Measurements from ENCODE around the gene HOXB8.

HOXB8 gene

DNA sequence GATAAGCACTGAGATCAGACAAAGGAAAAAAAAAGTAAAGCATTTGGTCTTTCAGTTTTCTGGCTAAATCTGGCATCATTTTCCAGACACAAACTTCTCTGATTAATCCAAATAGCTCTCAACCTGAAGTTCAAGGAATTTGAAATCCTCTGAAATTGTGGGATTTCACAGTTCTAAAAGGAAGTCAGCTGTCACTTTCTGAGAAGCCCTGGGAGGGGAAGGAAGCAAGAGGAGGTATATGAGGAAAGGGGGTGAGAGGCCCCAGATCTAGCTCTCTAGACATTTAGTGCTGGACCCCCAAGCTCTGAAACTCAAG lies 28.6 kb upstream of the HOXB8 start:
- Histone ChIP-seq H3K4me3 (ENCODE audit: low read depth, low read length) (no peak overlapping the region), H3K27me3 (peaks cover 100% of the 10 kb centered on the region), H3K36me3 (no peaks in the 10 kb centered on the region), H3K9me3 (no peaks in the 10 kb centered on the region), H3K4me1 (no peaks in the 10 kb centered on the region)
- DNase-seq = no peak
- TF ChIP-seq, protein P1, sequence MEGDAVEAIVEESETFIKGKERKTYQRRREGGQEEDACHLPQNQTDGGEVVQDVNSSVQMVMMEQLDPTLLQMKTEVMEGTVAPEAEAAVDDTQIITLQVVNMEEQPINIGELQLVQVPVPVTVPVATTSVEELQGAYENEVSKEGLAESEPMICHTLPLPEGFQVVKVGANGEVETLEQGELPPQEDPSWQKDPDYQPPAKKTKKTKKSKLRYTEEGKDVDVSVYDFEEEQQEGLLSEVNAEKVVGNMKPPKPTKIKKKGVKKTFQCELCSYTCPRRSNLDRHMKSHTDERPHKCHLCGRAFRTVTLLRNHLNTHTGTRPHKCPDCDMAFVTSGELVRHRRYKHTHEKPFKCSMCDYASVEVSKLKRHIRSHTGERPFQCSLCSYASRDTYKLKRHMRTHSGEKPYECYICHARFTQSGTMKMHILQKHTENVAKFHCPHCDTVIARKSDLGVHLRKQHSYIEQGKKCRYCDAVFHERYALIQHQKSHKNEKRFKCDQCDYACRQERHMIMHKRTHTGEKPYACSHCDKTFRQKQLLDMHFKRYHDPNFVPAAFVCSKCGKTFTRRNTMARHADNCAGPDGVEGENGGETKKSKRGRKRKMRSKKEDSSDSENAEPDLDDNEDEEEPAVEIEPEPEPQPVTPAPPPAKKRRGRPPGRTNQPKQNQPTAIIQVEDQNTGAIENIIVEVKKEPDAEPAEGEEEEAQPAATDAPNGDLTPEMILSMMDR (IDR thresholded peaks at IDR 0.05; ENCODE audit: low read depth, low read length) = no peak

DNA sequence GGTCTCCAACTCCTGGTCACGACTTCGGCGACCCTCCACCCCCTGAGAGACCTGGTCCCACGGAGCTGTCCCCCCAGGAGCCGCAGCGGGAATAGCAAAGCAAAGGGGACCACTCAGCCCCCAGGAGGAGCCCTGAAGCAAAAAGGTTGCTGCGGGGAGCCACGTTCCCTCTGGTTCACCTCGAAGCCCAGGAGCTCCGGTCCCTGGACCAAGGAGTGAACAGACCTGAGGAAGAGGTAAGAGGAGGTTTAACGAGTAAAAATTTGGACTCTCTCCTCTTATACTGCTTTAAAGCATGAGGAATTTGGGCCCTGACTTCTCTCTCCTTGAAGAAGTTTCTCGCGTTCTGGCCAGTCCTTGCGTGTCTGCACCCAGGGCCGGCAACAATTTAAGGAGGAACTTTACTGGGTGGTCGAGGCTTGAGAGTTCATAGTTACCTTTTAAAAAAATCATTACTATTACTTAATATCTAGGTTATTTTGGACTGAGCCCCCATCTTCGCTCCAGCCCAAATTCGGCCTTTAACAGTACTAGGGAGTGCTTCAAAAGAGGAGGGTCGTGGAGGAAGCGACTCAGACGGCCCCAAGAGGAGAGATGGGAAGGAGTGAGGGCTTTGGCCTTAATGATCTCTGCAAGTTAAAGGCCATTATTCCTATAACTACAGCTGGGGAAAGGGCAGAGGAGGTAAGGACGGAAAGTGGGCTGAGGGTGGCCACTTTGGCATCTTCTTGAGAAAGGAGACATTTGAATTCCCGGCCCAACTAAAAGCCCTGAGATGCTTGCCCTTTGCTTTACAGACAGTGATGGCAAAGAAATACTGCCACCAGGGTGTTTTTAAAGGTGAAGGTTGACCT lies 28.0 kb upstream of the HOXB8 start:
- Histone ChIP-seq H3K27me3 (peaks cover 100% of the 10 kb centered on the region), H3K4me1 (no peaks in the 10 kb centered on the region), H3K36me3 (no peaks in the 10 kb centered on the region), H3K9me3 (no peaks in the 10 kb centered on the region), H3K4me3 (ENCODE audit: low read depth, low read length) (no peak overlapping the region)
- TF ChIP-seq, protein P1 (IDR thresholded peaks at IDR 0.05; ENCODE audit: low read depth, low read length) = no peak
- no peak for DNase-seq

- H3K9me3 ChIP-seq = no peaks in the 10 kb centered on the region
- peaks cover 100% of the 10 kb centered on the region for H3K27me3 ChIP-seq
- no peaks in the 10 kb centered on the region for H3K4me1 ChIP-seq
- no peaks in the 10 kb centered on the region for H3K36me3 ChIP-seq
- TF ChIP-seq, protein P1 (IDR thresholded peaks at IDR 0.05; ENCODE audit: low read depth, low read length) = no peak
- no peak overlapping the region for H3K4me3 ChIP-seq (ENCODE audit: low read depth, low read length)
- DNase-seq = no peak
Observed at GRCh38 chr17:48642059-48642842, 27.2 kb upstream of the HOXB8 start.

GRCh38 chr17:48641541-48642058 lies 26.5 kb upstream of the HOXB8 start:
- Histone ChIP-seq H3K36me3 (no peaks in the 10 kb centered on the region), H3K4me1 (no peaks in the 10 kb centered on the region)
- TF ChIP-seq, protein P1 (IDR thresholded peaks at IDR 0.05; ENCODE audit: low read depth, low read length) = no peak

DNA sequence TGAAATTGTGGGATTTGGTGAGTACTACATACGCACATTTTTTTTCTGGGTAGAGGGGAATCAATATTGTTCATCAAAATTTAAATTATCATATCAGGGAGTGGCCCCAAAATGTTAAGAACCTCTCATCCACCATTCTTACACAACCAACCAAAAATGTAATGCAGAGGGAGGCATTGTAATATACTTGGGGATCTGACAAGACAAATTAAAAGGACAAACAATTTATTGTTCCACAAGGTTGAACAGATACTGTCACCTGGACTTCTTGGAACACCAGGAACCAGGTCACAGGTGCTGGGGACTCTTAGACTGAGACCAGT lies 25.7 kb upstream of the HOXB8 start:
- TF ChIP-seq, protein P1 (IDR thresholded peaks at IDR 0.05; ENCODE audit: low read depth, low read length) = no peak
- Histone ChIP-seq H3K27me3 (peaks cover 100% of the 10 kb centered on the region), H3K9me3 (no peaks in the 10 kb centered on the region), H3K36me3 (no peaks in the 10 kb centered on the region), H3K4me3 (ENCODE audit: low read depth, low read length) (no peak overlapping the region), H3K4me1 (no peaks in the 10 kb centered on the region)
- DNase-seq = no peak

More at GRCh38 chr17:48641541-48642058, 26.5 kb upstream of the HOXB8 start:
- Histone ChIP-seq H3K27me3 (peaks cover 100% of the 10 kb centered on the region), H3K9me3 (no peaks in the 10 kb centered on the region), H3K4me3 (ENCODE audit: low read depth, low read length) (no peak overlapping the region)
- DNase-seq = no peak
